WERI-Rb-1 (cell line): ENCODE data around the gene RELN.

Experiments used
- DNase-seq: peaks from one replicate; pipeline ENCODE4 v3.0.0-alpha.2; 2020
- H3K27ac ChIP-seq: fragments of 250-450 bp; sonication (Bioruptor Pico); 2 replicates; pipeline ENCODE4 v1.5.1; 2020; ENCODE audit warnings: mild to moderate bottlenecking, moderate library complexity
- H3K27me3 ChIP-seq: fragments of 250-450 bp; sonication (Bioruptor Pico); 2 replicates; pipeline ENCODE4 v1.5.1; 2021; ENCODE audit warnings: mild to moderate bottlenecking, low read depth, moderate library complexity; ENCODE audit not compliant: insufficient read depth, severe bottlenecking
- H3K36me3 ChIP-seq: fragments of 250-450 bp; sonication (Bioruptor Pico); 2 replicates; pipeline ENCODE4 v1.5.1; 2020; ENCODE audit warnings: mild to moderate bottlenecking, moderate library complexity
- H3K4me3 ChIP-seq: 2 replicates; pipeline ENCODE4 v1.5.1; 2011; ENCODE audit warnings: low read depth, mild to moderate bottlenecking, control low read depth, low read length
- H3K9me3 ChIP-seq: fragments of 250-450 bp; sonication (Bioruptor Pico); 2 replicates; pipeline ENCODE4 v1.5.1; 2021; ENCODE audit warnings: mild to moderate bottlenecking, moderate library complexity; ENCODE audit not compliant: severe bottlenecking
- TF ChIP-seq, protein P1 (sequence below): IDR thresholded peaks from 2 replicates; pipeline ENCODE4 v1.5.1; 2011; ENCODE audit warnings: low read depth, mild to moderate bottlenecking, control low read depth, inconsistent platforms, low read length

RELN gene

DNA sequence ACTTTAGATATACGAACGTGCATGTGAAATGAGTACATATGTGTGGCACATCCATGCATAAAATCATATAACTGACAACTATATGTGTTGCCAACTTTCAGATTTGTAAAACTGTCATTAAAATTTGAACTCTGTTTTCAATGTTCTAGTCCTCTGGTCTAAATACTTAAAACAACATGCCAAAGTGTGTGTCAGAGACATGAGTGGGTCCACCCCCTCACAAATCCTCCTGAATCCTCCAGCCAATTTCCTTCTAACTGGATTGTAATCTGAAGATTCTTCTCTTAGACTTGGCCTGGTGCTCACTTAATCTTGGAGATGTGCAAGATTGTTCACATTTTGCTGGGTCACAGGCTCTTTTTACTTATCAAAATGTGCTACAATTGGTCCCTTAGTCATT is 184.1 kb downstream of the RELN start:
- DNase-seq, result no peak
- TF ChIP-seq, protein P1, sequence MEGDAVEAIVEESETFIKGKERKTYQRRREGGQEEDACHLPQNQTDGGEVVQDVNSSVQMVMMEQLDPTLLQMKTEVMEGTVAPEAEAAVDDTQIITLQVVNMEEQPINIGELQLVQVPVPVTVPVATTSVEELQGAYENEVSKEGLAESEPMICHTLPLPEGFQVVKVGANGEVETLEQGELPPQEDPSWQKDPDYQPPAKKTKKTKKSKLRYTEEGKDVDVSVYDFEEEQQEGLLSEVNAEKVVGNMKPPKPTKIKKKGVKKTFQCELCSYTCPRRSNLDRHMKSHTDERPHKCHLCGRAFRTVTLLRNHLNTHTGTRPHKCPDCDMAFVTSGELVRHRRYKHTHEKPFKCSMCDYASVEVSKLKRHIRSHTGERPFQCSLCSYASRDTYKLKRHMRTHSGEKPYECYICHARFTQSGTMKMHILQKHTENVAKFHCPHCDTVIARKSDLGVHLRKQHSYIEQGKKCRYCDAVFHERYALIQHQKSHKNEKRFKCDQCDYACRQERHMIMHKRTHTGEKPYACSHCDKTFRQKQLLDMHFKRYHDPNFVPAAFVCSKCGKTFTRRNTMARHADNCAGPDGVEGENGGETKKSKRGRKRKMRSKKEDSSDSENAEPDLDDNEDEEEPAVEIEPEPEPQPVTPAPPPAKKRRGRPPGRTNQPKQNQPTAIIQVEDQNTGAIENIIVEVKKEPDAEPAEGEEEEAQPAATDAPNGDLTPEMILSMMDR, result no peak

DNA sequence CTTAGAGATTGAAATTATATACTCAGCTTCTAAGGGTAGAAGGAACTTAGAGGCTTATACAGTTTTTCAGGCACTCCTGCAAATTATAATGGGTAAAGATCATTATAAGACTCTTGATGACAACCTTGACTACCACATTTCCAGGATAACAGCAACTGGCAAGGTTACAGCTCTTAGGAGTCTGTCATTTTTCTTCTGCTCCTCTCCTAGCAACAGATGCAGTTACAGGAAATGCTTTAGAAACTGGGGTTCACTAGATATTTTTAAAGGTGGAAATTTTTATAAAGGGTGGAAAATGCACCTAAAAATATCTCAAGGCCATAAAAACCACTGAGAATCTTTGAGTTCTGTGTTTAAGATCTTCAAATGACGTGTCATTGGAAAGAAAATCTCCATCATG is 185.8 kb downstream of the RELN start:
- H3K27me3 ChIP-seq, result no peaks in the 10 kb centered on the region
- H3K36me3 ChIP-seq, result no peaks in the 10 kb centered on the region
- TF ChIP-seq, protein P1, result no peak
- H3K27ac ChIP-seq, result no peak overlapping the region
- no peak for DNase-seq
- H3K9me3 ChIP-seq, result no peaks in the 10 kb centered on the region
- no peak overlapping the region for H3K4me3 ChIP-seq

More for the DNA sequence above, 184.1 kb downstream of the RELN start:
- Histone ChIP-seq H3K27me3 (no peaks in the 10 kb centered on the region), H3K4me3 (no peak overlapping the region), H3K36me3 (no peaks in the 10 kb centered on the region), H3K9me3 (no peaks in the 10 kb centered on the region), H3K27ac (no peak overlapping the region)

DNA sequence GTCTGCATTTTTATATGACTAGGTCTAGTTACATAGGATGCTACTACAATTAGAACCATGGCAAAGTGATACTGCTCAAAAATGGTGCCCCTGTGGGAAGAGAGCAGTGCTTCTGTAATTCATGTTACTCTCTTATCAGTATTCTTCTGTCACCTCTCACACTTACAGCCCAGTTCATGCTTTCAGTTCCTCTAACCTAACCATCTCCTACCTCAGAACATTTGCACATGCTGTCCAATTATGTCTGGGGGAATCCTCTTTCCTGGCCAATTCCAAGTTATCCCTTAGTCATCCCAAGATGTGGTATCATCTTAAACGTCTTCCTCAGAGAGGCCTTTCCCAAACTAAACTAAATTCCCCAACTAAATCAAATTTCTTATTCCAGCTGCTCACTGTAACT is 190.2 kb downstream of the RELN start:
- no peak overlapping the region for H3K27ac ChIP-seq
- no peak overlapping the region for H3K4me3 ChIP-seq
- no peaks in the 10 kb centered on the region for H3K27me3 ChIP-seq
- DNase-seq, result no peak
- no peaks in the 10 kb centered on the region for H3K36me3 ChIP-seq
- TF ChIP-seq, protein P1, result no peak
- no peaks in the 10 kb centered on the region for H3K9me3 ChIP-seq

DNA sequence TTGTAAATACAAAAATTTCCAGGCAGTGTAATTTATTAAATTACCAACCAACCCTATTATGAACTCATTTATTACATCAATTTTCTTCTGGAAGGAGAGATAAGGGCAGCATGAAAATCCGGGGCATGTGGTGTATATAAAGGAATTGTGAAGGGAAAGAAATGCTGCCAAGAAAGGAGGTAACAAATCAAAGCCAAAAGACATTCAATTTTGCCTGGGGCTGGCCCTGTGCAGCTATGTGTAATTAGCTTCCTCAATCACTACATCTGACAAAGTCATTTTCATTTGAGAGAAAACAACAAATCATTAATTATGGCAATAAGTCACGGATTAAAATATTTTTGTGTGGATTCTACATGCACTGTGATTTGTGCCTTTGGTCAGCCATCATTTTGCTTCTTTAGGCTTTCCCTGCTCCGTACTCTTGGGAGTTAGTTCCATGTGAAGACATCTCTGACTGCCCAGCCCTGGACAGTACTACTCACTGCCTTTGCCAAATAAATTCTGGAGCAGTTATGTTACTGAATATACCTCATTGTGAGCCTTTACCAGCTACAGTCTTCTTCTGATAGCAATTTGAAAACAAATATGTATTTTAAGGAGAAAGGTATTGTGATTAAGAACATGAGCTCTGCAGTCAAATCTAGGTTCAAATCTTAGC is 191.7 kb downstream of the RELN start:
- Histone ChIP-seq H3K27me3 (no peaks in the 10 kb centered on the region), H3K27ac (no peak overlapping the region), H3K9me3 (no peaks in the 10 kb centered on the region), H3K4me3 (no peak overlapping the region), H3K36me3 (no peaks in the 10 kb centered on the region)
- no peak for DNase-seq
- TF ChIP-seq, protein P1, result no peak

DNA sequence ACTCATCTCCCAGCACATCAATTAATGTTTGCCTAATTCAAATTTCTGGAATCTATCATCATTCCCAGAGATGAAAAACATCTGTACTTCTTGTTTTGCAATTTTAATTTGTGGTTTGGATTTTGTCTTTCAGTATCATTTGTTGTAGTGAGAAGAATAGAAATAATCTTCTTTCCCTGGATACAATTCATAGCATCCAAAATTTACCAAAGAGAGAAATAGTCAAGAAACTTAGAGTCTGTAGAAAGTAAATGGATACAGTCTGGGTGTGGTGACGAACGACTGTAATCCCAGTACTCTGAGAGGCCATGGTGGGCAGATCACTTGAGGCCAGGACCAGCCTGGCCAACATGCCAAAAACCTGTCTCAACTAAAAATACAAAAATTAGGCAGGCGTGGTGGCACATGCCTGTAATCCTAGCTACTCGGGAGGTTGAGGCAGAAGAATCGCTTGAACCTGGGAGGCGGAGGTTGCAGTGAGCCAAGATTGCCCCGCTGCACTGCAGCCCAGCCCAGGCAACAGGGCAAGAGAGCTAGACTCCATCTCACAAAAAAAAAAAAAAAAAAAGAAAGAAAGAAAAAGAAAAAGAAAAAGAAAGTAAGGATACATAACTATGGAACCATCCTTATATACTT is 193.0 kb downstream of the RELN start:
- no peak overlapping the region for H3K27ac ChIP-seq
- no peaks in the 10 kb centered on the region for H3K27me3 ChIP-seq
- TF ChIP-seq, protein P1, result no peak
- no peaks in the 10 kb centered on the region for H3K36me3 ChIP-seq
- H3K9me3 ChIP-seq, result no peaks in the 10 kb centered on the region
- no peak overlapping the region for H3K4me3 ChIP-seq
- DNase-seq, result no peak
